HG03457 (cell line): ENCODE data around the gene NKIRAS1.
"Not testable (repeated sequence)": the region's sequence is repeated elsewhere in the genome, so short reads cannot be mapped to it uniquely, and the experiment has no call there.

Experiments used
- ATAC-seq: cut with Tn5 transposase; IDR thresholded peaks from one replicate; pipeline ENCODE4 v1.9.1; 2021; ENCODE audit warnings: moderate number of reproducible peaks; ENCODE audit not compliant: unreplicated experiment

NKIRAS1 gene

DNA sequence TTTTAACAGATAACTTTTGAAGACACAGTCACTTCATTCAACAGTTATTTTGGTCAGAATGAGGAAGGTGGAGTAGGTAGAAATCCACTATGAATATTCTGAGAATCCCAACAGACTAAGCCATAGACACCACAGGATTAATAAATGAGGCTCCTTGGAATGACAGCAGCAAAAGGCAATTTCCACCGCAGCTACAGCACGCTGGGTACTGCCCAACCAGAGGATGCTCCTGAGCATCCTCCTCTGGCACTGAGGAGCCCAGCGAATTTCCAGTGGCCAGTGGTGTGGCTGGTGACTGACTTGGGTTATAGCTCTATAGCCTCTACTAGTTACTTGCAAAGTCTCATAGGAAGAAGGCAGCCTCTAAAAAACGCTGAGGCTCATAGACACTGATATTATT, 24.6 kb upstream of the NKIRAS1 start:
- no peak for ATAC-seq

DNA sequence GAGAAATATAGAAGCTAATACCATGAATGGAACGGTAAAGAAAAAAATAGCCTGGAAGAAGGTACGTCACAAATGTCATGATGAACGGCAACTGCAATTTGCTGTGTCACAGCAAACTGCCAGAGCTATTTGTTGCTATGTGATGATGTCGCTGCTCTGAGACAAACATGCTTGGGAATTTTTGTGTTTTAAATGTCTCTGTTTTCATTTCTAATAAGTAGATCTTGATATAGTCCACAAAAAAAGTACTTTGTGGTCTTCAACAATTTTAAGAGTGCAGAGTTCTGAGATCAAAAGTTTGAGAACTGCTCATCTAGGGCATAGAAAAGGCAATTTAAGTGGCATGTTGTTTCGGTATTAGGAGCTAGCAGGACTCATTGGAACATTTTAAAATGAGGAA, 24.0 kb upstream of the NKIRAS1 start:
- no peak for ATAC-seq

- no peak for ATAC-seq
Observed at GRCh38 chr3:23938688-23939087, 21.9 kb upstream of the NKIRAS1 start.

DNA sequence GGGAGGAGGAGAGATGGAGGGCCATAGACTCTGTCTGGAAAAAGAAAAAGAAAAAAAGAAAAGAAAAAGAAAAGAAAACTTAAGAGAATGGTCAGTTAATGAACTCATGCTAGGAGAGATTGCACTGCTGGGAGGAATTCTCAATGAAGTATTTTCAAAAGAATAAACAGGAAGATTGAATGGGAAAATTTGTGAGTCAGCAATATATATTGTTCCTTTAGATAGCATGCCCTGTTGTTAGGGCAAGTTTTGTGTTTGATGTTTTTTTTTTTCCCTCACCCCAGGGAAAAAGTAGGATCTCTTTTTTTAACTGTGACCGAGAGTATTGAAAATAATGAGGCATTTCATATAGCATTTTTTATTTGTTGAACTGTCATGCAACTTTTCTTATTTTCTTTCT, 20.5 kb upstream of the NKIRAS1 start:
- ATAC-seq: no peak

DNA sequence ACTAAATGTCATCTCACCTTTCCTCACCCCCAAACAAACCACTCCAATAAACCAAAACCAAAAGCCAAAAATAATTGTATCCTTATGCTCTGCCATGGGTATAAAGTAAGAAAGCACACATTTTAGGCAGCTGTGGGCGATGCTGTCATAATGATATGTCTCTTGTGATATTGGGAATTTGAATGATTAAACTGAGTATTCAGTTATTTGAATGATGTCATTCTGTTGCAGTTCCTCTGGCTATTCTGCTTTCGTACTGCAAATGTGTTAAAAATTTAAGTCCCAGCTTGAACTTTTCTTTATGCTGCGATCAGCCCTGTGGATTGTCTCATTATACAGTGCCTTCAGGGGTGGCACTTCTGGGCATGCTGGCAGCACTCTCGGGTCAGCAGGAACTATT, 17.5 kb upstream of the NKIRAS1 start:
- no peak for ATAC-seq

- ATAC-seq: no peak
Observed at GRCh38 chr3:23932571-23932970, 15.8 kb upstream of the NKIRAS1 start.

- ATAC-seq: no peak
Observed at GRCh38 chr3:23931597-23931996, 14.8 kb upstream of the NKIRAS1 start.

DNA sequence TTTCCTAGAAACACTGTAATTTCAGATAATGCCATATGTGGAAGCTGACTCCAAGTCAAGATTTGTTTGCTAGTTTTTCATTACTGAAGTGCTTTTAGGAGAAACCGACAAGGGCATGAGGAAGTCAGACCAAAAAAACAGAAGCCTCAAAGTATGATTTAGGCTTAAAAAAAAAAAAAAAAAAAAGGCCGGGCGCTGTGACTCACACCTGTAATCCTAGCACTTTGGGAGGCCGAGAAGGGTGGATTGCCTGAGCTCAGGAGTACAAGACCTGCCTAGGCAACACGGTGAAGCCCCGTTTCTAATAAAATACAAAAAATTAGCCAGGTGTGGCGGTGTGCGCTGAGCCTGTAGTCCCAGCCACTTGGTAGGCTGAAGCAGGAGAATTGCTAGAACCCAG, 11.7 kb upstream of the NKIRAS1 start:
- no peak for ATAC-seq

DNA sequence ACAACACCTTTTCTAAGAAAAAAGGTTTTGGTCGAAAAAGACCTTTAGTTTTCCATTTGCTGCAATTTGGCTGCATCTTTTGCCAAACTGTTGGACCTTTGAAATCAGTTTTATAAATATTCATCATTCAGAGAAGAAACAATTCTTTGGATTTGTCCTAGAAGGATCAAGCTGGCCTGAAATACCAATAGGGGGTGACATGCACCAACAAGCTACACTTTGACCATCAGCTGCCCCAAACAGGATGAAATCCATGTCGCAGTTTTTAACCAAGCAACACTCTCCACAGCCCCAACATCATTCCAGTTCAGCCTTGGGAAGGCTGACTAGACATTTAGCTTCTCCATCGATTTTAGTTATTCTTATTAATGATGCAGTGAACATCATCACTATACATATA, 9.9 kb upstream of the NKIRAS1 start:
- ATAC-seq: no peak

- ATAC-seq: no peak
Observed at GRCh38 chr3:23926246-23926645, 9.5 kb upstream of the NKIRAS1 start.

DNA sequence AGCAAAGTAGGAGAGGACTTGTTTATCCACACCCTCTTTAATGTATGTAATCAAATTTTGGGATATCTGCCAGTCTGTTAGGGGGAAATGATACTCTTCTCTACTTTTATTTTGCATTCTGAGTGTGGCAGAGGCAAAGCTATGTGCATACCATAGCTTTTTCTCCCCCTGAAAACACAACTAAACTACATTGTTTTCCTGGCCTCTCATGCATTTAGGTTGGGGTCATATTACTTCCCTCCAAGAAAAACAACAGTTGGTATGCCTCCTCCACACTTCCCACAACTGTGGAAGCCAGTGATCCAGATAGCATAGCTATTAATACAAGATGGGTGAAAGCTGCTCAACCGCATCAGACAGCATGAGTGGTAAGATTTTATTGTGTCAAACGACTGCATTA, 7.0 kb upstream of the NKIRAS1 start:
- no peak for ATAC-seq

GRCh38 chr3:23921052-23921511, 4.3 kb upstream of the NKIRAS1 start:
- no peak for ATAC-seq

DNA sequence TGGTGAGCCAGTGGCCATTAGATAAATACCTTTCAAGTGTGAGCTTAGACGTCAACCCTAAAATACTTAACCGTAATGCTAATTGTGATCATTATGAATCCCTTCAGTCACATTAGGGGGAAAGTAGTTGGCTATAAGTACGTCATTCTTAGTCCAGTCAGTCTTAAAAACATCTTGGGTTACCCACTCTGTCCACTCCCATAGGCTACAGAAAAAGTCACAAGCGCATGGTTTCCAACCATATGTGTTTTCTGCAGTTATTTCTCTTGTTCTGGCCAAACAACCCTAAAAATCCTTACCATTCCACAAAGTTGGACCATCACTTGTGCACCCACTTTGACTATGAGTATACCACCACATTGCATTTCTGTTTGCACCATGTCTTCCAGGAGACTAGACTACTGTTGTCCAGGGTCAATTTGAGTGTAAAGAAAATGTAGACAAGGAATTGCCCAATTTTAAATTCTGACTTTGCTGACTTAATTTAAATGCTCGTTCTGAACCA, 3.4 kb upstream of the NKIRAS1 start:
- ATAC-seq: no peak

DNA sequence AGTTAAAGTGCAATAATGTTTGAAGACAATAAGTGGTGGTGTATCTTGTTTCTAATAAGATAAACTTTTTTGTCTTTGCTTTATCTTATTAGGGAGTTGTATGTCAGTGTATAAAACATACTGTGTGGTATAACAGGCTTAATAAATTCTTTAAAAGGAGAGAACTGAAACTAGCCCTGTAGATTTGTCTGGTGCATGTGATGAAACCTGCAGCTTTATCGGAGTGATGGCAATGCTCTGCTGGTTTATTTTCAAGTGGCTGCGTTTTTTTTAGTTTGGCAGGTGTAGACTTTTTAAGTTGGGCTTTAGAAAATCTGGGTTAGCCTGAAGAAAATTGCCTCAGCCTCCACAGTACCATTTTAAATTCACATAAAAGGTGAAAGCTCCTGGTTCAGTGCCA, 2.8 kb upstream of the NKIRAS1 start:
- no peak for ATAC-seq

DNA sequence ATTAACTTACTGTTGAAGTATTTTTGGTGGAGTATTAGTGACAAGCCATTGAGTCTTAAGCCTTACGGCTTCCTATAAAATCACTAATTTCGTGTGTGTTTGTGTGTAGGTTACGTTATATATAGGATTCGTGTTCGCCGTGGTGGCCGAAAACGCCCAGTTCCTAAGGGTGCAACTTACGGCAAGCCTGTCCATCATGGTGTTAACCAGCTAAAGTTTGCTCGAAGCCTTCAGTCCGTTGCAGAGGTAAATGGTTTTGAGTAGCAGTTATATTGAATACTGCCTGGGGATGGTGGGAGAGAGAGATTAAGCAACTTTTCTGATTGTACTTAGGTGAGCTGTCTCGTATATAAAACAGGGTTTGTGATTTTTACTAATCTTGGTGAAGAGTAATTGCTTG, 1.5 kb upstream of the NKIRAS1 start:
- ATAC-seq: not testable (repeated sequence)

GRCh38 chr3:23917679-23918303, 1.0 kb upstream of the NKIRAS1 start:
- ATAC-seq: not testable (repeated sequence)

- peak; percentile 37 for ATAC-seq
Observed at GRCh38 chr3:23916152-23916885, 471 bp downstream of the NKIRAS1 start.

GRCh38 chr3:23915537-23916108, 1.2 kb downstream of the NKIRAS1 start:
- no peak for ATAC-seq

- no peak for ATAC-seq
Observed at GRCh38 chr3:23913873-23914743, 2.7 kb downstream of the NKIRAS1 start.

GRCh38 chr3:23913182-23913581, 3.6 kb downstream of the NKIRAS1 start:
- no peak for ATAC-seq

- ATAC-seq: not testable (repeated sequence)
Observed at GRCh38 chr3:23912335-23912734, 4.5 kb downstream of the NKIRAS1 start.
